ENCODE results near the gene VMAC. TPM values are rescaled to one million over a fixed set of nuclear protein-coding genes. Genes with fewer than 3 reads are reported as not detected.
"Not testable (repeated sequence)": the region's sequence is repeated elsewhere in the genome, so short reads cannot be mapped to it uniquely, and the experiment has no call there.

VMAC gene
- total RNA-seq, 1 experiment from 2014 or later, result 3.0 TPM

DNA sequence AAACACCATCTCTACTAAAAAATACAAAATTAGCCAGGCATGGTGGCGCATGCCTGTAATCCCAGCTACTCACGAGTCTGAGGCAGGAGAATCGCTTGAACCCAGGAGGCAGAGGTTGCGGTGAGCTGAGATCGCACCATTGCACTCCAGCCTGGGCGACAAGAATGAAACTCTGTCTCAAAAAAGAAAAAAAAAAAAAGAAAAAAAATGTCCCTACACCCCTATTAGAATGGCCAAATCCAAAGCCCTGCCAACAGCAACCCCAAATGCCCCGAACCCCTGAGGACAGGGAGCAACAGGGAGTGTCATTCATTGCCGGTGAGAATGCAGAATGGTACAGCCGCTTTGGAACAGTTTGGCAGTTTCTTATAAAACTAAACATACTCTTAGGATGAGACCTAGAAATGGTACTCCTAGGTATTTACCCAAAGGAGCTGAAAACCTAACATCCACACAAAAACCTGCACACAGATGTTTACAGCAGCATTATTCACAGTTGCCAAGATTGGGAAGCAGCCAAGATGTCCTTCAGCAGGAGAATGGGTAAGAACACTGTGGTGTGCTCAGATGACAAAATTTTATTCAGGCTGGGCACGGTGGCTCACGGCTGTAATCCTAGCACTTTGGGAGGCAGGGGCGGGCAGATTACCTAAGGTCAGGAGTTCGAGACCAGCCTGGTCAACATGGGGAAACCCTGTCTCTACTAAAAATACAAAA lies 21.4 kb upstream of the VMAC start:
- DNase-seq (ENCODE audit: low spot score), result not testable (repeated sequence)

- not testable (repeated sequence) for DNase-seq (ENCODE audit: low spot score)
These were observed 20.4 kb upstream of the VMAC start for GRCh38 chr19:5884065-5884811.

- no peak for DNase-seq (ENCODE audit: low spot score)
These were observed 15.2 kb upstream of the VMAC start for GRCh38 chr19:5889288-5889971.

GRCh38 chr19:5890099-5890498 lies 14.6 kb upstream of the VMAC start:
- no peak for DNase-seq (ENCODE audit: low spot score)

DNA sequence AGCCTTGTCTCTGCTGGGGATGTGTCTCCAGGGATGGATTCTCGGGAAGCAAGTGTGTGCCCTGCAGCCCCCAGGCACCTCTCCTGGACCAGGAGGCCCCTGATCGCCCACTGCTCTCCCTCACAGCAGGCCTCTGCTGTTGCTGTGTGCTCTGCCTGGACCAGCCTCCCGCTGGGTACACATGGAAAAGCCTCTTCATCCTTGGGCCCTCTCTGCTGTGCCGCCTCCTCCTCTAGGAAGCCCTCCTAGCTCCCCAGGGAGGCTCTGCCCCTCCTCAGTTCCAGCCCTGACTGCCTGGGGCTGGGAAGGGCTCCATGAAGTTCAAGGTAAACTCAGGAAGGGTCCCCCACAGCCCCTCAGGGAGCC lies 13.1 kb upstream of the VMAC start:
- DNase-seq (ENCODE audit: low spot score), result no peak

- no peak for DNase-seq (ENCODE audit: low spot score)
These were observed 12.5 kb upstream of the VMAC start for GRCh38 chr19:5891938-5892771.

- no peak for DNase-seq (ENCODE audit: low spot score)
These were observed 11.8 kb upstream of the VMAC start for GRCh38 chr19:5892772-5893275.

GRCh38 chr19:5893296-5893903 lies 11.3 kb upstream of the VMAC start:
- DNase-seq (ENCODE audit: low spot score), result no peak

DNA sequence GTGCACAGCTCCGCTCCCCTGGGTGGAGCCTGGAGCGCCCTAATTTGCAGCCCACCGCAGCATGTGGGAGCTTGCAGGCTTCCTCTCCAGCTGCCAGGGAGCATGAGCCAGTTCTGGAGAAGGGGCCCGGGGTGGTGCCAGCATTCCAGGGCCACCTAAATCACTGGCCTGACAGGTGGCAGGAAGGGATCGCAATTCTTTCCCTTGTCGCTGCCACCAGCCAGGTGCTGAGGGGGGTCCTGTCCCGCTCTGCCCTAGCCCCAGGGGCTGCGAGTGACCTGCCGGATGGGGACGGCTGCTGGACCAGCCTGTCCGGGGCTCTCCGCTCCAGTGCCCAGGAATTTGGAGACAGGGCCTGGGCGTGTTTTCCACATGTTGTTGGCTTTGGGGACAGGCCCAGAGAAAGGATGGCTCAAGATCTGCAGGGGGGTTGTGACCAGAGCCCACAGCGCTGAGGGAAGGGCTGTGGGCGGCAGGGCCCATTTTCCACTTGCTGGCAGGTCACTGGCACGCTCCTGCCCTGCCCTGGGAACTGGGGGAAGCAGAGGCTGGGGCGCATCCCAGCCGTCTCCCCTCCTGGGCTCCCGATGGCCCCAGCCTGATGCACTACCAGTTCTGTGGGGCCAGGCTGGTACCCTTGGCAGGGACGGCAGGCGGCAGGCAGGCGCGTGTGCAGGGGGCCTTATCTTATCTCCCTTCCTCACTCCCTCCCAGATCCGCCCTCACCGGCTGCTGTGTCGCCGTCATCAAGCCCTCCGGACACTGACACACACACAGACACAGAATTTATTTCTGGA lies 10.6 kb upstream of the VMAC start:
- DNase-seq (ENCODE audit: low spot score), result no peak

GRCh38 chr19:5894704-5895349 lies 9.8 kb upstream of the VMAC start:
- no peak for DNase-seq (ENCODE audit: low spot score)

- DNase-seq (ENCODE audit: low spot score), result no peak
These were observed 9.3 kb upstream of the VMAC start for GRCh38 chr19:5895409-5895808.

- DNase-seq (ENCODE audit: low spot score), result no peak
These were observed 8.8 kb upstream of the VMAC start for GRCh38 chr19:5895890-5896289.

GRCh38 chr19:5896365-5897076 lies 8.2 kb upstream of the VMAC start:
- DNase-seq (ENCODE audit: low spot score), result no peak

DNA sequence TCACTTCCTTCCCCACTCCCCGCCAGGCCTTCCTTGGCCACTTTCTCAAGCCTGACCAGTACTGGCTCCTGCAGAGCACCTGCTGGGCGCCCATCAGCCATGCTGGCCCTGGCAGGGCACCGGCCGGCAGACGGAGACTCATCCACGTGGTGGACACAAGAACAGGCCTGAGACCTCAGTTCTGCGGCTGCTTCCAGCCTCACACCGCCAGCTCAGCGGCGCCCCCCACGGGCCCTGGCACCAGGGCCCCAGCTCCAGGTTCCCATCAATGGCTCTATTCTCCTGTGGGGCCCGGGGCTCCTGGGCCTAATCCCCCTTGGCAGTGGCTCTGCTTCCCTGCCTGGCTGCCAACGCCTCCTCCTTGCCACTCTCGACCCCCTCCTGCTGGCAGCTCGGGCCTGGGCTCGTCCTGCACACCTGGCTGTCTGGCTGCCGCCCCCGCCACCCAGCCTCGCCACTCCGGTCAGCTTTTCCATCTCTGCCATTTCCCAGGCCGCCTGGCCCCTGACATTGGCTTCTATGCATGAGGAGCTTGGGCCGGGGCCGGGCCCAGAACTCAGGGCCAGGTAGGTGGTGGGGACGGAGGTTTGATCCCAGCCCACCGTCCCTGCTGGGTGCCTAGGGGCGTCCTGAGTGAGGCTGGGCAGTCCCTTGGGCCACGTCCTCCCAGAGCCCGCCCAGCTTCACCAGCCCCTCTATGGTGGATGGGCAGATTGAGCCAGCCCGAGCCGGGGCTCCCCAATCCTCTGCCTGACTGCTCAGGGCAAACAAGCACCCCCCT lies 7.3 kb upstream of the VMAC start:
- DNase-seq (ENCODE audit: low spot score), result no peak

DNA sequence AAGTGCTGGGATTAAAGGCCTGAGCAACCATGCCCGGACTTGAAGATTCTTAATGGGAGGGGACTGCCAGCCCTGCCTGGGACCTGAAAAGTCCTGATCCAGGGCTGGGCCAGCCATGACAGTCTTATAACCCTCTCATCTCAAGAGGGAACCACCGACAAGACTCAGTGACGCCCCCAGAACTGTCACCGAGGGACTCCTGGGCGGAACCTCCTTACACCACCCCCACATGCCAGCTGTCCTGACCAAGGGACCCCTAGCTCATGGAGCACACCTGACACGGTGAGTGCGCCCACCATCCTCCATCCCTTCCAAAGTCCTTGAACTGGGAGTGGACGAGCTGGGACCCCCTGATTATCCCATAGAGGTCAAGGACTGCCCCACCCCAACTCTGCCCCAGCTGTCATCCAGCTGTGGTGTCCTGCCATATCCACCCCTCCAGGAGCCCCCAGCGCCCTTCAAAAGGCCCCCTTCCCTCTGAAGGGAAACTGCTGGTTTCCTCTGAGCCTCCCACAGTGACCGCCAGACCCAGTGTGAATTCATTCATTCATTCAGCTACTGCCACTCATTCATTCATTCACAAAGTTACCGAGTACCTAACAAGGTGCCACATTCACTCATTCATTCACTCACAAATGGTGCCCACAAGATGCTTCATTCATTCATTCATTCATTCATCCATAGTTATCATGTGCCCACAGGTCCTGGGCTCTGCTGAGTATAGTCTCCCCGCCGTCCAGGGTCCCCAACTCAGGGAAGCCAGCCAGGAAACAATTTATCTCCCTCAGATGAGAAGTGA lies 4.7 kb upstream of the VMAC start:
- DNase-seq (ENCODE audit: low spot score), result no peak

DNA sequence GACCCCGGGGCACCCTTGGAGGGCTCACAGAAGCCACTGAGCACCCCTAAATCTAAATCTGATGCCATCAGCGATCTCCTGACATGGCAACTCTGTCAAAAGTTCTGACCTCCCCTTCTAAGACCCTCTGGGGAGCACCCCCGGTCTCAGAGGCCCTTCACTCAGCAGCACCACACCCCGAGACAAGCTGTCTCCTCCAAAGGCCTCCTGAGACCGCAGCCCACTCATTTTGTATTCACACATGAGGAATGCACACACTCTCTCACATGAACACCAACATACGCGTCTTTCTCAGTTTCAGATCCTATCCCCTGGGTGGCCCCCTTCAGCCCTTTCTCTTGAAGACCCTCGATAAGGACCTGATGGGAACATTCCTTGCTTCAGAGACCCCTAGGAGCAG lies 3.7 kb upstream of the VMAC start:
- DNase-seq (ENCODE audit: low spot score), result no peak

DNA sequence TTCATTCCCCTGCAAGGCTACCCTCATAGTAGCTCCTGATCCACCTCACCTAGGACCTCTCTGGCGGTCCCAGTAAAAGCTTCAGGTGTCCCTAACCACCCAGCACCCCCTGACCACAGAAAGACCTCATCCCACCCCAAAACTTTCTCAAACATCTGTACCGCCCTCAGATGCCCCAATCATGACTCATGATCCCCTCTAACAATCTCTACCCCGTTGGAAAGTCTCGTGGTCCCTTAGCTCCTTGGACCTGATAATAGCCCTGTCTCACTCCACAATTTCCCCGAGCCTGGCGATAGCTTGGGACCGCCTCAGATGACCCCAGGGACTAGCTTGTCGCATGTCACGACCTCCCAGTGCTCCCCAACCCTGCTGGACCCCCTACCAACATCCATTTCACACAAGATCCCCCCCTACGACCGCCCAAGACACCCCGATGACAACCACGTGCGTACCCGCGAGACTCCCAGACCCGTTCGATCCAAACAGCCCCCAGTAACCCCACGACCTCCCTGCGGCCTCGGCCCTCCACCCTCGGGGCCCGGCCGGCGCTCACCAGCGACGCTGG lies 1.5 kb upstream of the VMAC start:
- DNase-seq (ENCODE audit: low spot score), result peak; percentile 48
